DND-41 (cell line): Measurements from ENCODE around the gene INSC.

Experiments
- CTCF ChIP-seq: IDR thresholded peaks from 2 replicates; pipeline ENCODE4 v1.5.1; 2012; ENCODE audit warnings: borderline replicate concordance, low read length, moderate library complexity, mild to moderate bottlenecking; ENCODE audit not compliant: poor library complexity, severe bottlenecking; ENCODE audit errors: extremely low read depth
- EZH2 ChIP-seq: IDR thresholded peaks from 3 replicates; pipeline ENCODE4 v1.6.1; 2012; ENCODE audit warnings: borderline replicate concordance, low read depth, mild to moderate bottlenecking, moderate library complexity, low read length, inconsistent platforms; ENCODE audit not compliant: severe bottlenecking

GRCh38 chr11:15208378-15209222, 93.9 kb downstream of the INSC start:
- TF ChIP-seq CTCF (peak; percentile 95), EZH2 (no peak)
